TTC549 (cell line): Measurements from ENCODE around the gene IRAK1.
"Not testable (repeated sequence)": the region's sequence is repeated elsewhere in the genome, so short reads cannot be mapped to it uniquely, and the experiment has no call there.

Experiments
- FAIRE-seq: peaks from 2 replicates; lab custom pipeline; 2012; peaks lifted over from hg19 to GRCh38; lab: Jason Lieb, UNC

Gene IRAK1

GRCh38 chrX:154018518-154019060, 1.1 kb downstream of the IRAK1 start:
- FAIRE-seq: no peak

- no peak for FAIRE-seq
These were observed 1.8 kb downstream of the IRAK1 start for GRCh38 chrX:154017766-154018517.

- FAIRE-seq: no peak
These were observed 3.2 kb downstream of the IRAK1 start for GRCh38 chrX:154016366-154017076.

GRCh38 chrX:154015581-154016264, 4.0 kb downstream of the IRAK1 start:
- no peak for FAIRE-seq

GRCh38 chrX:154014429-154015380, 5.0 kb downstream of the IRAK1 start:
- no peak for FAIRE-seq

- FAIRE-seq: no peak
These were observed 5.9 kb downstream of the IRAK1 start for GRCh38 chrX:154013614-154014360.

- FAIRE-seq: no peak
These were observed 6.7 kb downstream of the IRAK1 start for GRCh38 chrX:154013001-154013421.

- no peak for FAIRE-seq
These were observed 7.2 kb downstream of the IRAK1 start for GRCh38 chrX:154012336-154012991.

GRCh38 chrX:154011376-154012335, 8.0 kb downstream of the IRAK1 start:
- no peak for FAIRE-seq

GRCh38 chrX:154010330-154011087, 9.2 kb downstream of the IRAK1 start:
- no peak for FAIRE-seq

GRCh38 chrX:154008521-154008920, 11.2 kb downstream of the IRAK1 start:
- FAIRE-seq: no peak

- no peak for FAIRE-seq
These were observed 12.8 kb downstream of the IRAK1 start for GRCh38 chrX:154006947-154007346.

GRCh38 chrX:154004315-154004714, 15.4 kb downstream of the IRAK1 start:
- no peak for FAIRE-seq

- FAIRE-seq: no peak
These were observed 17.4 kb downstream of the IRAK1 start for GRCh38 chrX:154002215-154002719.

GRCh38 chrX:154000051-154000450, 19.7 kb downstream of the IRAK1 start:
- no peak for FAIRE-seq

GRCh38 chrX:153999359-154000037, 20.2 kb downstream of the IRAK1 start:
- FAIRE-seq: no peak

GRCh38 chrX:153995504-153995903, 24.2 kb downstream of the IRAK1 start:
- FAIRE-seq: no peak

GRCh38 chrX:153994398-153994797, 25.3 kb downstream of the IRAK1 start:
- FAIRE-seq: not testable (repeated sequence)
